ENCODE results near the gene POLR2J. TPM values are rescaled to one million over a fixed set of nuclear protein-coding genes. Genes with fewer than 3 reads are reported as not detected.
A peak's percentile ranks its signal among the peaks of the same experiment; 100 is the strongest.
"Not testable (repeated sequence)": the region's sequence is repeated elsewhere in the genome, so short reads cannot be mapped to it uniquely, and the experiment has no call there.

POLR2J gene
- total RNA-seq, 2 donors from 2014 or later = 35.6 to 37.9 TPM

GRCh38 chr7:102510575-102510974 is 31.9 kb upstream of the POLR2J start:
- not testable (repeated sequence) for H3K4me3 Mint-ChIP-seq; H3K36me3 Mint-ChIP-seq (ENCODE audit: low read depth); DNase-seq; ATAC-seq; H3K27me3 Mint-ChIP-seq; H3K27ac Mint-ChIP-seq; H3K9me3 ChIP-seq (ENCODE audit: control insufficient read depth, low read length, poor library complexity, severe bottlenecking); H3K4me1 Mint-ChIP-seq

GRCh38 chr7:102507410-102508088 is 28.8 kb upstream of the POLR2J start:
- not testable (repeated sequence) for DNase-seq; H3K4me3 Mint-ChIP-seq; ATAC-seq; H3K36me3 Mint-ChIP-seq (ENCODE audit: low read depth); H3K27me3 Mint-ChIP-seq; H3K4me1 Mint-ChIP-seq; H3K9me3 ChIP-seq (ENCODE audit: control insufficient read depth, low read length, poor library complexity, severe bottlenecking); H3K27ac Mint-ChIP-seq

- not testable (repeated sequence) for H3K36me3 Mint-ChIP-seq (ENCODE audit: low read depth); H3K27ac Mint-ChIP-seq; H3K4me1 Mint-ChIP-seq; ATAC-seq; H3K27me3 Mint-ChIP-seq; H3K4me3 Mint-ChIP-seq; H3K9me3 ChIP-seq (ENCODE audit: control insufficient read depth, low read length, poor library complexity, severe bottlenecking); DNase-seq
Observed at GRCh38 chr7:102505298-102506185, 26.8 kb upstream of the POLR2J start.

- H3K27me3 Mint-ChIP-seq; H3K4me1 Mint-ChIP-seq; H3K4me3 Mint-ChIP-seq; H3K36me3 Mint-ChIP-seq (ENCODE audit: low read depth); H3K9me3 ChIP-seq (ENCODE audit: control insufficient read depth, low read length, poor library complexity, severe bottlenecking); DNase-seq; ATAC-seq; H3K27ac Mint-ChIP-seq: not testable (repeated sequence)
Observed at GRCh38 chr7:102503141-102503540, 24.4 kb upstream of the POLR2J start.

- H3K36me3 Mint-ChIP-seq (ENCODE audit: low read depth) = not testable (repeated sequence)
Observed at GRCh38 chr7:102498321-102498720, 19.6 kb upstream of the POLR2J start.

GRCh38 chr7:102497308-102497707 is 18.6 kb upstream of the POLR2J start:
- not testable (repeated sequence) for H3K27ac Mint-ChIP-seq; H3K4me1 Mint-ChIP-seq; DNase-seq; ATAC-seq; H3K36me3 Mint-ChIP-seq (ENCODE audit: low read depth); H3K9me3 ChIP-seq (ENCODE audit: control insufficient read depth, low read length, poor library complexity, severe bottlenecking); H3K4me3 Mint-ChIP-seq; H3K27me3 Mint-ChIP-seq

More at GRCh38 chr7:102498321-102498720, 19.6 kb upstream of the POLR2J start:
- H3K27ac Mint-ChIP-seq; H3K4me1 Mint-ChIP-seq; DNase-seq; H3K4me3 Mint-ChIP-seq; H3K27me3 Mint-ChIP-seq; ATAC-seq; H3K9me3 ChIP-seq (ENCODE audit: control insufficient read depth, low read length, poor library complexity, severe bottlenecking): not testable (repeated sequence)

GRCh38 chr7:102496861-102497260 is 18.1 kb upstream of the POLR2J start:
- not testable (repeated sequence) for H3K9me3 ChIP-seq (ENCODE audit: control insufficient read depth, low read length, poor library complexity, severe bottlenecking); H3K4me3 Mint-ChIP-seq; H3K27ac Mint-ChIP-seq; H3K36me3 Mint-ChIP-seq (ENCODE audit: low read depth); ATAC-seq; DNase-seq; H3K4me1 Mint-ChIP-seq; H3K27me3 Mint-ChIP-seq

GRCh38 chr7:102494473-102495149 is 15.9 kb upstream of the POLR2J start:
- H3K27me3 Mint-ChIP-seq; H3K9me3 ChIP-seq (ENCODE audit: control insufficient read depth, low read length, poor library complexity, severe bottlenecking); DNase-seq; H3K27ac Mint-ChIP-seq; H3K36me3 Mint-ChIP-seq (ENCODE audit: low read depth); H3K4me1 Mint-ChIP-seq; H3K4me3 Mint-ChIP-seq: not testable (repeated sequence)
- peak; percentile 77 for ATAC-seq

- not testable (repeated sequence) for H3K4me3 Mint-ChIP-seq; H3K27ac Mint-ChIP-seq; H3K36me3 Mint-ChIP-seq (ENCODE audit: low read depth); H3K9me3 ChIP-seq (ENCODE audit: control insufficient read depth, low read length, poor library complexity, severe bottlenecking); H3K27me3 Mint-ChIP-seq; H3K4me1 Mint-ChIP-seq
- DNase-seq (peak in 1 of 3 donors; percentile 8), ATAC-seq (peak; percentile 8)
Observed at GRCh38 chr7:102494026-102494425, 15.3 kb upstream of the POLR2J start.

- not testable (repeated sequence) for H3K9me3 ChIP-seq (ENCODE audit: control insufficient read depth, low read length, poor library complexity, severe bottlenecking); H3K36me3 Mint-ChIP-seq (ENCODE audit: low read depth); H3K4me1 Mint-ChIP-seq; H3K27me3 Mint-ChIP-seq; H3K4me3 Mint-ChIP-seq; H3K27ac Mint-ChIP-seq; DNase-seq
- ATAC-seq = peak; percentile 45
Observed at GRCh38 chr7:102493220-102493935, 14.7 kb upstream of the POLR2J start.

- H3K27ac Mint-ChIP-seq; H3K4me3 Mint-ChIP-seq; H3K4me1 Mint-ChIP-seq; H3K9me3 ChIP-seq (ENCODE audit: control insufficient read depth, low read length, poor library complexity, severe bottlenecking); H3K27me3 Mint-ChIP-seq; H3K36me3 Mint-ChIP-seq (ENCODE audit: low read depth): not testable (repeated sequence)
- DNase-seq = peak in 2 of 3 donors; percentile 47 to 59
- peak; percentile 67 for ATAC-seq
Observed at GRCh38 chr7:102490529-102491075, 11.9 kb upstream of the POLR2J start.

GRCh38 chr7:102484317-102484716 is 5.6 kb upstream of the POLR2J start:
- H3K36me3 Mint-ChIP-seq (ENCODE audit: low read depth); ATAC-seq; H3K27ac Mint-ChIP-seq; DNase-seq; H3K4me3 Mint-ChIP-seq; H3K9me3 ChIP-seq (ENCODE audit: control insufficient read depth, low read length, poor library complexity, severe bottlenecking); H3K27me3 Mint-ChIP-seq; H3K4me1 Mint-ChIP-seq: not testable (repeated sequence)

- H3K4me1 Mint-ChIP-seq; ATAC-seq; H3K27me3 Mint-ChIP-seq; H3K27ac Mint-ChIP-seq; H3K4me3 Mint-ChIP-seq; H3K9me3 ChIP-seq (ENCODE audit: control insufficient read depth, low read length, poor library complexity, severe bottlenecking); DNase-seq; H3K36me3 Mint-ChIP-seq (ENCODE audit: low read depth): not testable (repeated sequence)
Observed at GRCh38 chr7:102481962-102482361, 3.2 kb upstream of the POLR2J start.
